C4-2B (cell line): ENCODE measurements around the gene ZFAND2A.

ENCODE experiments used
- H3K27ac ChIP-seq: fragments of 450-650 bp; 2 replicates; pipeline ENCODE4 v1.5.1; 2017
- CTCF ChIP-seq: fragments of 450-650 bp; conservative IDR thresholded peaks from 2 replicates; pipeline ENCODE4 v1.5.1; 2017; ENCODE audit warnings: mild to moderate bottlenecking
- ZFX ChIP-seq: fragments of 450-650 bp; IDR thresholded peaks from 2 replicates; pipeline ENCODE4 v1.6.1; 2017

The ZFAND2A gene

DNA sequence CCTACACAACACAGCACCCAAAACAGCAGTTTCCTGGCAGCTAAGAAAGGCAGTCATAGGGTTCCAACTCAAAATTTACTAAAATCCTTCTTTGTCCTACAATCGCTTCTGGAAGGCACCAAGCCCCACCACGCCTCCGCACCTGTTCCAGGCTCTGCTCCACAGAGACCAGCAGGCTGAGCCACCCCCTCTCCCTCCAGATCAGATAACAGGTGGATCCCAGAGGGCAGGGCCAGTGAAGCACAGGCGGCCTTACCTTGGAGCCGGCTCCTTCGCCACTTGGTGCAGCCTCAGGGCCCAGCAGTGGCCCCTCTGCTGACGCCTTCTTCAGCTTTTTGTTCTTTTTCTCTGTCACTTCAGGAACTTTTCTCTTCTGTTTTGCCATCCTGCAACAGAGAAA is 33.0 kb downstream of the ZFAND2A start:
- no peak overlapping the region for H3K27ac ChIP-seq

DNA sequence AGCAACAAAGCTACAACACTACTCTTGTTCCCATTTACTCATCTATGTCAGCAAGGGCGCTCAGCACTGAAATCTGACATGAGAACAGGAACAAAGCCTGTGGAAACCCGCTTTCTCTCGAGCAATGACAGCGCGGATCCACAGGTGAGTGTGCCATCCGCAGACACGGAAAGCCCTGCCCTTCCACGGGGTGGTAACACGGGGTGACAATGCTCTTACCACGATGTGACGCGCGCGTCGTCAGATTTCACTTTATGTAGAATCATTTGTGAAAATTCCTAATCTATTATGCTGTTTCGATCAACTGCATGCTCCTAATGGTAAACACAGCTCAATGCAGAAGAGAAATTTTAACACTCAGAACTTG is 34.4 kb downstream of the ZFAND2A start:
- no peak overlapping the region for H3K27ac ChIP-seq
- TF ChIP-seq ZFX (no peak), CTCF (no peak)

More for the DNA sequence above, 33.0 kb downstream of the ZFAND2A start:
- TF ChIP-seq ZFX = no peak
- no peak for TF ChIP-seq CTCF

GRCh38 chr7:1124816-1125602 is 35.0 kb downstream of the ZFAND2A start:
- H3K27ac ChIP-seq = 0 out of 2 replicates have a peak overlapping the region, but pooled peaks have one; percentile 3
- TF ChIP-seq ZFX = no peak
- TF ChIP-seq CTCF = no peak

DNA sequence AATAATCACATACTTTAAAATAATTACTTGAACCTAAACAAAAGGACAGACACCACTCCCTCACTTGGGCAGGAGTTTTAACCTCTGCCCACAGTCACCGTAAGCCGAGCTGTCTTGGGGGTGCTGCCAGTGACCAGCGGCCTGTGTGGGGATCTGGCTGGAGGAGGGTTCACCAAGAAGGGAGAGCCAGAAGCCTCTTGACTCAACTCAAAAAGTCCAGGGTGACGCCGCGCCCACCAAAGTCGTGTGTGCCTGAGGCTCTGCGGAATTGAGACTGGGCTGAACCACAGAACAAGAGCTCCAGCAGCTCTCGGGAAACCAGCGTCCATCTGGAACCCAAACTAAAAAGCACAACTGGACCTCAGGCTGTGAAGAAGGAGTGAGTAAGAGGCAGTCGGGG is 35.8 kb downstream of the ZFAND2A start:
- TF ChIP-seq CTCF (no peak), ZFX (no peak)
- no peak overlapping the region for H3K27ac ChIP-seq

- no peak overlapping the region for H3K27ac ChIP-seq
- TF ChIP-seq ZFX (no peak), CTCF (no peak)
Observed at GRCh38 chr7:1123715-1124114, 36.3 kb downstream of the ZFAND2A start.

GRCh38 chr7:1122832-1123501 is 37.0 kb downstream of the ZFAND2A start:
- no peak for TF ChIP-seq ZFX
- no peak for TF ChIP-seq CTCF
- no peak overlapping the region for H3K27ac ChIP-seq
